ENCODE measurements around the gene FGD6. TPM values are rescaled to one million over a fixed set of nuclear protein-coding genes. Genes with fewer than 3 reads are reported as not detected.

The FGD6 gene
- total RNA-seq, 1 donor from 2014 or later: 11.9 TPM

GRCh38 chr12:95115641-95116040 lies 101.6 kb downstream of the FGD6 start:
- peaks cover 14% of the 10 kb centered on the region for H3K36me3 Mint-ChIP-seq (ENCODE audit: unreplicated experiment)
- no peaks in the 10 kb centered on the region for H3K27me3 Mint-ChIP-seq (ENCODE audit: unreplicated experiment)
- DNase-seq (ENCODE audit: extremely low spot score, unreplicated experiment): no peak
- no peak overlapping the region for H3K4me3 Mint-ChIP-seq (ENCODE audit: unreplicated experiment)
- TF ChIP-seq, protein P1, sequence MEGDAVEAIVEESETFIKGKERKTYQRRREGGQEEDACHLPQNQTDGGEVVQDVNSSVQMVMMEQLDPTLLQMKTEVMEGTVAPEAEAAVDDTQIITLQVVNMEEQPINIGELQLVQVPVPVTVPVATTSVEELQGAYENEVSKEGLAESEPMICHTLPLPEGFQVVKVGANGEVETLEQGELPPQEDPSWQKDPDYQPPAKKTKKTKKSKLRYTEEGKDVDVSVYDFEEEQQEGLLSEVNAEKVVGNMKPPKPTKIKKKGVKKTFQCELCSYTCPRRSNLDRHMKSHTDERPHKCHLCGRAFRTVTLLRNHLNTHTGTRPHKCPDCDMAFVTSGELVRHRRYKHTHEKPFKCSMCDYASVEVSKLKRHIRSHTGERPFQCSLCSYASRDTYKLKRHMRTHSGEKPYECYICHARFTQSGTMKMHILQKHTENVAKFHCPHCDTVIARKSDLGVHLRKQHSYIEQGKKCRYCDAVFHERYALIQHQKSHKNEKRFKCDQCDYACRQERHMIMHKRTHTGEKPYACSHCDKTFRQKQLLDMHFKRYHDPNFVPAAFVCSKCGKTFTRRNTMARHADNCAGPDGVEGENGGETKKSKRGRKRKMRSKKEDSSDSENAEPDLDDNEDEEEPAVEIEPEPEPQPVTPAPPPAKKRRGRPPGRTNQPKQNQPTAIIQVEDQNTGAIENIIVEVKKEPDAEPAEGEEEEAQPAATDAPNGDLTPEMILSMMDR (IDR thresholded peaks at IDR 0.05): no peak
- H3K27ac Mint-ChIP-seq (ENCODE audit: unreplicated experiment): no peak overlapping the region
- peaks cover 28% of the 10 kb centered on the region for H3K4me1 Mint-ChIP-seq (ENCODE audit: unreplicated experiment)
- no peaks in the 10 kb centered on the region for H3K9me3 Mint-ChIP-seq (ENCODE audit: unreplicated experiment)

DNA sequence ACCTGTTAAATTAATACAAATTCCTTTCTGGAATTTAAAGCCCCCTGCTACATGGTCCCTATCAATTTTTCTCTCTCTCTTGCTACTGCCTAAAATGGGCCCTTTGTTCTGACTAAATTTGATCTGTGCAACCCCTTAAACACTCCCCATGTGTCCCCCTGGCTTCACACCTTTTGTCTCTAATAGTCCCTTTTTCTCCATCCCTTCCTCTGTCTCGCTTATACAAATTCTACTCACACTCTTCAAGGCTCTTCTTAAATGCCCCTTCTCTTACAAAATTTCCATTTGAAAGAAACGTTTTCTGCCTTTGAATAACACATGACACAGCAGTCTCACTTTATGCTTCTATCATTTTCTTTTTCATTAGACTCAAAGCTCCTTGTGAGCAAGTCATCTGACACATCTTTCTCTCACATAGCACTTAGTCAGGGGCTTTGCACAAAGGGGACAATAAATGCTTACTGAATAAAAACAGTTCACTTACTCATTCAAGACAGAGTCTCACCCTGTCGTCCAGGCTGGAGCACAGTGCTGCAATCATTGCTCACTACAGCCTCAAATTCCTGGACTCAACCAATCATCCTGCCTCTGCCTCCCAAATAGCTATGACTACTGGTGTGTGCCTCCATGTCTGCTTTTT lies 102.4 kb downstream of the FGD6 start:
- no peak overlapping the region for H3K4me3 Mint-ChIP-seq (ENCODE audit: unreplicated experiment)
- H3K9me3 Mint-ChIP-seq (ENCODE audit: unreplicated experiment): no peaks in the 10 kb centered on the region
- no peak for DNase-seq (ENCODE audit: extremely low spot score, unreplicated experiment)
- TF ChIP-seq, protein P1 (IDR thresholded peaks at IDR 0.05): no peak
- H3K36me3 Mint-ChIP-seq (ENCODE audit: unreplicated experiment): peaks cover 14% of the 10 kb centered on the region
- H3K27ac Mint-ChIP-seq (ENCODE audit: unreplicated experiment): no peak overlapping the region
- no peaks in the 10 kb centered on the region for H3K27me3 Mint-ChIP-seq (ENCODE audit: unreplicated experiment)
- H3K4me1 Mint-ChIP-seq (ENCODE audit: unreplicated experiment): peaks cover 28% of the 10 kb centered on the region

- H3K4me1 Mint-ChIP-seq (ENCODE audit: unreplicated experiment): peaks cover 13% of the 10 kb centered on the region
- no peaks in the 10 kb centered on the region for H3K9me3 Mint-ChIP-seq (ENCODE audit: unreplicated experiment)
- no peak for DNase-seq (ENCODE audit: extremely low spot score, unreplicated experiment)
- TF ChIP-seq, protein P1 (IDR thresholded peaks at IDR 0.05): no peak
- H3K27ac Mint-ChIP-seq (ENCODE audit: unreplicated experiment): no peak overlapping the region
- no peaks in the 10 kb centered on the region for H3K27me3 Mint-ChIP-seq (ENCODE audit: unreplicated experiment)
- H3K4me3 Mint-ChIP-seq (ENCODE audit: unreplicated experiment): no peak overlapping the region
- peaks cover 31% of the 10 kb centered on the region for H3K36me3 Mint-ChIP-seq (ENCODE audit: unreplicated experiment)
Observed at GRCh38 chr12:95107362-95107761, 109.9 kb downstream of the FGD6 start.

GRCh38 chr12:95105540-95105939 lies 111.7 kb downstream of the FGD6 start:
- TF ChIP-seq, protein P1 (IDR thresholded peaks at IDR 0.05): no peak
- Mint-ChIP-seq H3K27me3 (ENCODE audit: unreplicated experiment) (no peaks in the 10 kb centered on the region), H3K9me3 (ENCODE audit: unreplicated experiment) (no peaks in the 10 kb centered on the region), H3K4me1 (ENCODE audit: unreplicated experiment) (peaks cover 13% of the 10 kb centered on the region), H3K4me3 (ENCODE audit: unreplicated experiment) (no peak overlapping the region), H3K36me3 (ENCODE audit: unreplicated experiment) (peaks cover 25% of the 10 kb centered on the region), H3K27ac (ENCODE audit: unreplicated experiment) (no peak overlapping the region)
- no peak for DNase-seq (ENCODE audit: extremely low spot score, unreplicated experiment)

GRCh38 chr12:95104919-95105452 lies 112.3 kb downstream of the FGD6 start:
- H3K36me3 Mint-ChIP-seq (ENCODE audit: unreplicated experiment): peaks cover 28% of the 10 kb centered on the region
- DNase-seq (ENCODE audit: extremely low spot score, unreplicated experiment): no peak
- H3K27me3 Mint-ChIP-seq (ENCODE audit: unreplicated experiment): no peaks in the 10 kb centered on the region
- no peak overlapping the region for H3K4me3 Mint-ChIP-seq (ENCODE audit: unreplicated experiment)
- H3K9me3 Mint-ChIP-seq (ENCODE audit: unreplicated experiment): no peaks in the 10 kb centered on the region
- TF ChIP-seq, protein P1 (IDR thresholded peaks at IDR 0.05): no peak
- no peak overlapping the region for H3K27ac Mint-ChIP-seq (ENCODE audit: unreplicated experiment)
- peaks cover 13% of the 10 kb centered on the region for H3K4me1 Mint-ChIP-seq (ENCODE audit: unreplicated experiment)
